Measurements from ENCODE around the gene PAF1. TPM values are rescaled to one million over a fixed set of nuclear protein-coding genes. Genes with fewer than 3 reads are reported as not detected.
"Not testable (repeated sequence)": the region's sequence is repeated elsewhere in the genome, so short reads cannot be mapped to it uniquely, and the experiment has no call there.

The PAF1 gene
- total and polyA plus RNA-seq, 9 donors = 21.0 to 48.0 (median 40.2) TPM

DNA sequence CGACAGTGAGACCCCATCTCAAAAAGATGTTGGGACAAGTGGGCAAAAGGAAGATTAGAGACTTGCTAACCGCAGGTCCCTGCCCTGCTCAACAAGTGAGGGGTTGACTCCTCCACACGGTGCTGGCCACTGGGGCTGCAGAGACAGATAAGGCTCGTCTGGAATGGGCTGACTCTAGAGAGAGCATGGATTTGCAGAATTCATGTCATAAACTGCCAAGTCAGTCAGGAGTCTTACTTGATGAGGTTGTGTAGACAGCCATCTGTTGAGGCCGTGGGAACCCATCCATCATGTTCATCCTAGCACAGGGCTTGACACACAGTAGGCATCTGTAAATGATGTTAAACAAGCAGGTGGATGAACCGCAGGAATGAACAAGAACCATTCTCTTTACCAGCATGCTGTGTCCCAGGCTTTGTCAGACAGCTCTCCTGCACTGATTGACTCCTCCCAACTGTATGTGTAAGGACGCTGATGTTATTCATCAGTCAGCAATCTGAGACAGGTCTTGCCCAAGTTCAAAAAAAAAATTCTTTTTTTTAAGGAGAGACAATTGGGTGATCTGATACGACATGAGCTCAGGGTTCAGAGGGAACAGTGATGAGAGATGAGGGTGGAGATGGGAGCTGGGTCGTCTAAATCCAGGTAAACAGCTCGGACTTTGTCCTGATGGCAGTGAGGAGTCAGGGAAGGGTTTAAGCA lies 8.8 kb downstream of the PAF1 start:
- Histone ChIP-seq H3K36me3 (ENCODE audit: control insufficient read depth, insufficient read depth, low read length) (peaks cover 94% of the 10 kb centered on the region), H3K9me3 (replicated peaks; ENCODE audit: control insufficient read depth, low read depth, low read length) (no peaks in the 10 kb centered on the region), H3K4me1 (ENCODE audit: control insufficient read depth, insufficient read depth, low read length) (no peaks in the 10 kb centered on the region), H3K27ac (ENCODE audit: low read length) (no peak overlapping the region), H3K4me3 (ENCODE audit: low read length) (no peak overlapping the region), H3K27me3 (ENCODE audit: control insufficient read depth, insufficient read depth, low read length) (no peaks in the 10 kb centered on the region)
- WGBS (ENCODE audit: insufficient coverage) = 81% methylated on average over 7 of the region's 10 CpGs
- DNase-seq = no peak

DNA sequence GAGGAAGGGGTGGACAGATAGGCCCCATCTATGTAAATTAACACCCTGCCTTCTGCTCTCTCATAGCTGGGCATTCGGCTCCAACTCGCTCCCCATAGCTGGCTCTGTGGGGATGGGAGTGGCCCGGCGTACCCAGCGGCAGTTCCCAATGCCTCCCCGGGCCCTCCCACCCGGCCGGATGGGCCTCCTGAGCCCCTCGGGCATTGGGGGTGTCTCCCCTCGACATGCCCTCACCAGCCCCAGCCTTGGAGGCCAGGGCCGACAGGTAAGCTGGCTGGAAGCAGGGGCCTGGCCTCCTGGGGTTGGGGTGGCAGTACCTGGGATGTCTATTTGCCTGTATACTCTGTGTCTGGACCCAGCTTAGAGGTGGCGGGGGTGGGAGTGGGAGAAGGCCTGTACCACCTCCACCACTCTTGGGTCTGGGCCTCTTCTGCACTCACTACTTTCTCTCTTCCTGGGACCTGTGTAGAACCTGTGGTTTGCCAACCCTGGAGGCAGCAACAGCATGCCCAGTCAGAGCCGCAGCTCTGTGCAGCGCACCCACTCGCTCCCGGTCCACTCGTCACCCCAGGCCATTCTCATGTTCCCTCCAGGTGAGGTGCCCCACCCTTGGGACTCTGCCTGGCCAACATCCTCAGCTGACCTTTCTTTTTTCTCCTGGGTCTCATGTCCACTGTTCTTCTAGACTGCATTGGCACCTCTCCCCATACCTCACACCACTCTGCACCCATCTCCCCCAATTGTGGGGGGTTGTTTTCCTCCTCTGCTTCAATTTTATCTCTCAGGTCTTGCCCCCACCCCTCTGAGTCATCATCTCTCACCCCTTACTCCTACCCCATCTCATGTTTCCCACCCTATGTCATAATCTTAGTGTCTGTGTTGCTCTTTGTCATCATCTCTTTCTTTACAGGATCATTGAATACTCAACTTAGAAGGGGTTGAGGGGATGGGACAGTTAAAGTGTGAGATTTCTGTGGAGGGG lies 10.1 kb downstream of the PAF1 start:
- WGBS (ENCODE audit: insufficient coverage) = 96% methylated on average over 5 of the region's 17 CpGs
- Histone ChIP-seq H3K4me1 (ENCODE audit: control insufficient read depth, insufficient read depth, low read length) (no peaks in the 10 kb centered on the region), H3K4me3 (ENCODE audit: low read length) (no peak overlapping the region), H3K27ac (ENCODE audit: low read length) (no peak overlapping the region), H3K27me3 (ENCODE audit: control insufficient read depth, insufficient read depth, low read length) (no peaks in the 10 kb centered on the region), H3K36me3 (ENCODE audit: control insufficient read depth, insufficient read depth, low read length) (peaks cover 94% of the 10 kb centered on the region), H3K9me3 (replicated peaks; ENCODE audit: control insufficient read depth, low read depth, low read length) (no peaks in the 10 kb centered on the region)
- no peak for DNase-seq

- Histone ChIP-seq H3K4me1 (ENCODE audit: control insufficient read depth, insufficient read depth, low read length) (no peaks in the 10 kb centered on the region), H3K4me3 (ENCODE audit: low read length) (no peak overlapping the region), H3K27ac (ENCODE audit: low read length) (peak overlapping the region; percentile 29), H3K27me3 (ENCODE audit: control insufficient read depth, insufficient read depth, low read length) (no peaks in the 10 kb centered on the region), H3K9me3 (replicated peaks; ENCODE audit: control insufficient read depth, low read depth, low read length) (no peaks in the 10 kb centered on the region), H3K36me3 (ENCODE audit: control insufficient read depth, insufficient read depth, low read length) (peaks cover 94% of the 10 kb centered on the region)
- WGBS (ENCODE audit: insufficient coverage) = 77% methylated on average over 9 of the region's 14 CpGs
- peak; percentile 82 for DNase-seq
These were observed 11.0 kb downstream of the PAF1 start for GRCh38 chr19:39379865-39380396.

DNA sequence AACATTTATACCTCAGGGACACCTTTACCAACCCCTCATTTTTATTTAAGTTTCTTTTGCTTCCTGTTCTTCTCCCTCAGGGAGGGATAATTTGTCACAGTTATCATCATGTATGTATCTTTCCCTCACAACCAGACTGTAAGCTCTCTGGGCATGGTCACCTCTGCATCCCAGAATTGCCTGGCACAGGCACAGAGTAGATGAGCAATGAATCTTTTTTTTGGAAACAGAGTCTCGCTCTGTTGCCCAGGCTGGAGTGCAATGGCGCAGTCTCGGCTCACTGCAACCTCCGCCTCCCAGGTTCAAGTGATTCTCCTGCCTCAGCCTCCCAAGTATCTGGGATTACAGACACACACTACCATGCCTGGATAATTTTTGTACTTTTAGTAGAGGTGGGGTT lies 11.5 kb downstream of the PAF1 start:
- not testable (repeated sequence) for H3K27ac ChIP-seq (ENCODE audit: low read length); H3K27me3 ChIP-seq (ENCODE audit: control insufficient read depth, insufficient read depth, low read length); H3K4me3 ChIP-seq (ENCODE audit: low read length); H3K9me3 ChIP-seq (replicated peaks; ENCODE audit: control insufficient read depth, low read depth, low read length); DNase-seq; H3K4me1 ChIP-seq (ENCODE audit: control insufficient read depth, insufficient read depth, low read length)
- WGBS (ENCODE audit: insufficient coverage) = no CpG with 5 or more reads among the region's 4 CpGs
- peaks cover 96% of the 10 kb centered on the region for H3K36me3 ChIP-seq (ENCODE audit: control insufficient read depth, insufficient read depth, low read length)

DNA sequence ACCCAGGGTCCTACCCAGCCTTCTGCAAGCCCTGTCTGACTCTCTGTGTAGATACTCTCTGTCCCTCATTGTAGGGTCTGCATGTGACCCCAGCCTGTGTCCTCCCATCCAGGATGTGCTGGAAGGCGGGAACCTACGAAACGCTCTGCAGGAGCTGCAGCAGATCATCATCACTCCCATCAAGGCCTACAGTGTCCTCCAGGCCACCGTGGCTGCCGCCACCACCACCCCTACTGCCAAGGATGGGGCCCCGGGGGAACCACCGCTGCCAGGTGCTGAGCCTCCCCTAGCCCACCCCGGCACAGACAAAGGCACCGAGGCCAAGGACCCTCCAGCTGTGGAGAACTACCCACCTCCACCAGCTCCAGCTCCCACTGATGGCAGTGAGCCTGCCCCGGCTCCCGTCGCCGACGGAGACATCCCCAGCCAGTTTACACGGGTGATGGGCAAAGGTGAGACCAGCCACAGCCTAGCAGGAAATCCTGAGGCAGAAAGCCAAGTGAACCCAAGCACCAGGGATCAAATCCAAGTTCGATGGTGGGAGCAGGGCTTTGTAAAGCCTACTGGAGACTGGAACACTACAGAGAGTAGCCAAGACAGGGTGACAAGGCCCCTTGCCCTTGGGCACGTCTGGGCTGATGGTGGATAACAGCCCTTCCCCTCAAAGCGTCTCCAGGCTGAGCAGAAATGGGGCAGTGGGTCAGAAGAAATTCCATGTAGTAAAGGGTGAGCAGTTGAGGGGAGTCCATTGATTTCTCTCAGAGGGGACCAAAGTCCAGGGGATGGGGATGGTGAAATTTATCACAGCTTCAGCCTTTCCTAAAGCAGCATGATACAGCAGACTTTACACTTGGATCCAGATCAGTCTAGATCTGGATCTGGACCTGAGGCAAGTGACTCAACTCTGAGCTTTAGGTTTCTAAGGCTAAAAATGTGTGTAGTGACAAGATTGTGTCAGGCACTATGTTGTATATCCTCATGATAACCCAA lies 13.2 kb downstream of the PAF1 start:
- H3K9me3 ChIP-seq (replicated peaks; ENCODE audit: control insufficient read depth, low read depth, low read length) = no peaks in the 10 kb centered on the region
- H3K36me3 ChIP-seq (ENCODE audit: control insufficient read depth, insufficient read depth, low read length) = peaks cover 94% of the 10 kb centered on the region
- no peak overlapping the region for H3K4me3 ChIP-seq (ENCODE audit: low read length)
- H3K27me3 ChIP-seq (ENCODE audit: control insufficient read depth, insufficient read depth, low read length) = no peaks in the 10 kb centered on the region
- peaks cover 7% of the 10 kb centered on the region for H3K4me1 ChIP-seq (ENCODE audit: control insufficient read depth, insufficient read depth, low read length)
- WGBS (ENCODE audit: insufficient coverage) = 89% methylated on average over 14 of the region's 18 CpGs
- no peak for DNase-seq
- no peak overlapping the region for H3K27ac ChIP-seq (ENCODE audit: low read length)

DNA sequence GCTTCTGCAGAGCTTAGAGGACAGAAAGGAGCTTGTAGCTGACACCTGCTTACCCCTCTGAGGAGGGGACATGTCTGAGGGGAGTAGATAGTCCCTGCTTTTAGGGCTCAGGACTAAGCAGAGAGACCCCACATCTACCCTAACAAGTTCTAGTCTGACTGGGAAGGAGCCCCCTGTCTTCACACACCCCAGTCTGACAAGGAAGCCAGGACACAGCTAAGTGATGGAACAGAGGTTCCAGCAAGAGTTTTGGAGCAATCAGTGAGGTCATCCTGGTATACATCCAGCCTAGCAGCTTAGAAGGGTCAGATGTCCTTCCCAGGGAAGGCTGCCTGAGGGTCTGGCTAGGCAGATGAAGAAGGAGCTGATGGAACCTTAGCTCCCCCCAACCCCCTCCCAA lies 15.0 kb downstream of the PAF1 start:
- Histone ChIP-seq H3K36me3 (ENCODE audit: control insufficient read depth, insufficient read depth, low read length) (peaks cover 87% of the 10 kb centered on the region), H3K27ac (ENCODE audit: low read length) (no peak overlapping the region), H3K27me3 (ENCODE audit: control insufficient read depth, insufficient read depth, low read length) (no peaks in the 10 kb centered on the region), H3K9me3 (replicated peaks; ENCODE audit: control insufficient read depth, low read depth, low read length) (no peaks in the 10 kb centered on the region), H3K4me1 (ENCODE audit: control insufficient read depth, insufficient read depth, low read length) (peaks cover 14% of the 10 kb centered on the region), H3K4me3 (ENCODE audit: low read length) (no peak overlapping the region)
- DNase-seq = no peak

DNA sequence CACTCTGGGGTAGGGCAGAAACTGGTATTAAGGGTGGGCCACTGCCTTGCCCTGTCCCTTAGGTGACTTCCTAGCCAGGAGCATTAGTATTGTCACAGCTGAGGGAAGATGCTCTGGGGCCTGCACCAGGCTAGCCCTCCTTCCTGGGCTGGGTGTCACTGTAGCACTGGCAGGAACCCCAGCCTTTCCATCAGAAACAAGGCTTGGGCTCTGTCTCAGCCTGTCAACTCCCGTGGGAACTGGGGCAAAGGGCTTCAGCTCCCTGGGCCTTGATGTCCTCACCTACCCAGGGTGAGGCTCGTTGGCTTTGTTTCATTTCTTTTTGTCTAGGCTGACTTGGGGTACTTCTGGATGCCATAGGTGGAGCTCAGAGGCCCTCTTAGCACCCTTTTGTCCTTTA lies 18.0 kb downstream of the PAF1 start:
- Histone ChIP-seq H3K27me3 (ENCODE audit: control insufficient read depth, insufficient read depth, low read length) (no peaks in the 10 kb centered on the region), H3K36me3 (ENCODE audit: control insufficient read depth, insufficient read depth, low read length) (peaks cover 83% of the 10 kb centered on the region), H3K4me3 (ENCODE audit: low read length) (no peak overlapping the region), H3K9me3 (replicated peaks; ENCODE audit: control insufficient read depth, low read depth, low read length) (no peaks in the 10 kb centered on the region), H3K4me1 (ENCODE audit: control insufficient read depth, insufficient read depth, low read length) (peaks cover 14% of the 10 kb centered on the region), H3K27ac (ENCODE audit: low read length) (peak overlapping the region; percentile 91)
- WGBS (ENCODE audit: insufficient coverage) = 76% methylated on average over 2 of the region's 2 CpGs
- no peak for DNase-seq

DNA sequence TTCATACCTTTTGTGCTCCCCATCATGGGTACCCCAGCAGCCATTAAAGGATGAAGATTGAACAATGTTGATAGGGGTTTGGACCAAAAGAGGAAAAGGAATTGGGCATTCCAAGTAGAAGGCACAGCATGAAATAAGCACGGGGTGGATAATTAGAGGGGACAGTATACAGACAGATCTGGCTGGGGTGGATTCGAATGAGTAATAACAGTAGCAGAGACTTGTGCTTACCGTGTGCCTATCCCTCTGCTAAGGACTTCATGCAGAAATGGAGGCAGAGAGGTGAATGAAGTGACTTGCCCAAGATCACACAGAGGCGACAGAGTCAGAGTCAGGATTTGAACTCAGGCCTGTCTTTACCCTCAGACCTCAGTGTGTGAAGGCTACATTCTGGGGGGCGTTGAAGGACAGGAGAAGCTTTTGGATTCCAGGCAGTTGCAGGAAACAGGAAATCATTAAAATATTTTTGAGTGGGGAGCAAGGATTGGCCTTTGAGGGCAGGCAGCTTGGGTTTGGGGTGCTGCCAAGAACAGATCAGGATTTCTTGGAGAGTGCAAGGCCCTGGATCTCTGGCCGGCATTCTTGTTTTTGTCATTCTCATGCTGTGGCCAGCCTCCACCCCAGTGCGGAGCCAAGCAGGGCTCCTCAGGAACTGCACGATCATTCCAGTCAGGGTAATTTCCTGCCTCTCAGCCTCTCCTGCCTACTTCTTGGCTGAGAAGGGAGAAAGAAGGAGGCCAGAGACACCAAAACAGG lies 18.7 kb downstream of the PAF1 start:
- Histone ChIP-seq H3K27me3 (ENCODE audit: control insufficient read depth, insufficient read depth, low read length) (no peaks in the 10 kb centered on the region), H3K27ac (ENCODE audit: low read length) (peak overlapping the region; percentile 91), H3K4me1 (ENCODE audit: control insufficient read depth, insufficient read depth, low read length) (peaks cover 14% of the 10 kb centered on the region), H3K36me3 (ENCODE audit: control insufficient read depth, insufficient read depth, low read length) (peaks cover 76% of the 10 kb centered on the region), H3K4me3 (ENCODE audit: low read length) (no peak overlapping the region), H3K9me3 (replicated peaks; ENCODE audit: control insufficient read depth, low read depth, low read length) (no peaks in the 10 kb centered on the region)
- DNase-seq = peak; percentile 96
- WGBS (ENCODE audit: insufficient coverage) = 22% methylated on average over 7 of the region's 8 CpGs

DNA sequence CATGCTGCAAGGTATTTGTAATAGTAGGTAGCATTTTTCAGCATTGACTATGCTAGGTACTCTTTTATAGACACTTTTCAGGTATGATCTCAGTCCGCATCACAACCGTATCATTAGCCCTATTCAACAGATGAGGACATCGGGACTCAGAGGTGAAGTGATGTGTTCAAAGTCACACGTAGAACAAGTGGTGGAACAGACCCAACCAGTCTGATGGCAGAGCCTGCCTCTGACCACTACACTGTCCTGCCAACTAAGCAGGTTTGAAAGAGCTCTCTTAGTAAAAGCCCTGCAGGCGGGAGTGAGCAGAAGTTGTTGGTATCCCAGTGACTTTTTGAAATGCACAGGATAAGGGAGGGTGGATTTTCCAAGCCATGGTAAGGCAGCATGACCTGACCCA lies 20.2 kb downstream of the PAF1 start:
- DNase-seq = no peak
- no peaks in the 10 kb centered on the region for H3K27me3 ChIP-seq (ENCODE audit: control insufficient read depth, insufficient read depth, low read length)
- H3K4me1 ChIP-seq (ENCODE audit: control insufficient read depth, insufficient read depth, low read length) = peaks cover 14% of the 10 kb centered on the region
- WGBS (ENCODE audit: insufficient coverage) = 100% methylated on average over 1 of the region's 5 CpGs
- no peaks in the 10 kb centered on the region for H3K9me3 ChIP-seq (replicated peaks; ENCODE audit: control insufficient read depth, low read depth, low read length)
- H3K36me3 ChIP-seq (ENCODE audit: control insufficient read depth, insufficient read depth, low read length) = peaks cover 76% of the 10 kb centered on the region
- no peak overlapping the region for H3K4me3 ChIP-seq (ENCODE audit: low read length)
- H3K27ac ChIP-seq (ENCODE audit: low read length) = no peak overlapping the region
